ENCODE results near the gene PAPPA2. TPM values are rescaled to one million over a fixed set of nuclear protein-coding genes. Genes with fewer than 3 reads are reported as not detected.

The PAPPA2 gene
- total and polyA plus RNA-seq, 10 of the 15 experiments (the other 5 are each of a cell fraction or from before 2014, with no cell fraction given): under 0.01 to 0.06 (median 0.03) TPM; not detected in 7

- FAIRE-seq: no peak
- Histone ChIP-seq H3K27ac (ENCODE audit: control insufficient read depth, insufficient read depth) (no peak overlapping the region), H3K9me3 (replicated peaks; ENCODE audit: control insufficient read depth, insufficient read depth, low read length) (no peaks in the 10 kb centered on the region), H3K36me3 (ENCODE audit: control insufficient read depth in 2 of 2, insufficient read depth in 2 of 2, low read length in 1 of 2) (no peaks in the 10 kb centered on the region), H3K4me1 (ENCODE audit: control insufficient read depth, insufficient read depth, low read length) (no peaks in the 10 kb centered on the region), H3K27me3 (replicated peaks in 1 of 2; ENCODE audit: control insufficient read depth in 2 of 2, insufficient read depth in 2 of 2, low read length in 1 of 2) (peaks cover 0 to 4% of the 10 kb centered on the region in 2 experiments; a peak in 2 of 4 replicates), H3K4me3 (no peak overlapping the region), H4K20me1 (ENCODE audit: control insufficient read depth, insufficient read depth) (no peaks in the 10 kb centered on the region), H3K9ac (ENCODE audit: control insufficient read depth, insufficient read depth, low read length) (no peak overlapping the region), H3K79me2 (ENCODE audit: control insufficient read depth, insufficient read depth, low read length) (no peaks in the 10 kb centered on the region), H3K4me2 (ENCODE audit: control insufficient read depth, insufficient read depth) (no peak overlapping the region), H2AFZ (ENCODE audit: control insufficient read depth, low read depth, low read length) (no peak overlapping the region)
- intact Hi-C loops (cut with micrococcal nuclease; ENCODE audit: unreplicated experiment) (no loop called here), in situ Hi-C loops (cut with MboI) (no loop called here)
- ChIA-PET POLR2A (no interaction called here), SMC1A (ENCODE audit: uncharacterized antibody, unreplicated experiment) (interaction anchor here (0.9 kb wide), 1 partner anchor 19 kb away, joined by 3 read pairs; no protein-coding TSS in a partner anchor), RAD21 (ENCODE audit: unreplicated experiment) (no interaction called here), CTCF (interaction anchor here (0.5 kb wide), 1 partner anchor 1390 kb away, joined by 4 read pairs; no protein-coding TSS in a partner anchor)
- no TSS peak for BruUV-seq (replicated peaks)
- ATAC-seq: no peak
- WGBS (ENCODE audit: insufficient coverage, insufficient replicate concordance, low lambda C conversion rate, missing lambda C conversion rate): 7% methylated on average over 2 of the region's 2 CpGs
- TF ChIP-seq POU2F2 (IDR thresholded peaks at IDR 0.05; ENCODE audit: borderline replicate concordance, low read depth, low read length): no peak
- no peak for TF ChIP-seq PAX5 (IDR thresholded peaks at IDR 0.05; ENCODE audit: borderline replicate concordance, low read depth, low read length)
- TF ChIP-seq IRF4 (IDR thresholded peaks at IDR 0.05; ENCODE audit: low read depth, low read length): no peak
- no peak for TF ChIP-seq BACH1 (IDR thresholded peaks at IDR 0.05; ENCODE audit: borderline replicate concordance)
- no peak for DNase-seq (ENCODE audit: low read depth, low spot score)
Observed at GRCh38 chr1:176765608-176766007, 302.6 kb downstream of the PAPPA2 start.

- Histone ChIP-seq H2AFZ (ENCODE audit: control insufficient read depth, low read depth, low read length) (no peak overlapping the region), H3K9ac (ENCODE audit: control insufficient read depth, insufficient read depth, low read length) (no peak overlapping the region), H3K9me3 (replicated peaks; ENCODE audit: control insufficient read depth, insufficient read depth, low read length) (no peaks in the 10 kb centered on the region), H3K4me3 (no peak overlapping the region), H3K36me3 (ENCODE audit: control insufficient read depth in 2 of 2, insufficient read depth in 2 of 2, low read length in 1 of 2) (no peaks in the 10 kb centered on the region), H3K27me3 (replicated peaks in 1 of 2; ENCODE audit: control insufficient read depth in 2 of 2, insufficient read depth in 2 of 2, low read length in 1 of 2) (peaks cover 0 to 4% of the 10 kb centered on the region in 2 experiments; a peak in 2 of 4 replicates), H3K4me2 (ENCODE audit: control insufficient read depth, insufficient read depth) (no peak overlapping the region), H3K79me2 (ENCODE audit: control insufficient read depth, insufficient read depth, low read length) (no peaks in the 10 kb centered on the region), H3K4me1 (ENCODE audit: control insufficient read depth, insufficient read depth, low read length) (no peaks in the 10 kb centered on the region), H3K27ac (ENCODE audit: control insufficient read depth, insufficient read depth) (no peak overlapping the region), H4K20me1 (ENCODE audit: control insufficient read depth, insufficient read depth) (no peaks in the 10 kb centered on the region)
- SMC1A ChIA-PET (ENCODE audit: uncharacterized antibody, unreplicated experiment): no interaction called here
- FAIRE-seq: no peak
- in situ Hi-C loops (cut with MboI) (no loop called here), intact Hi-C loops (cut with micrococcal nuclease; ENCODE audit: unreplicated experiment) (no loop called here)
- no peak for DNase-seq (ENCODE audit: low read depth, low spot score)
- CTCF ChIA-PET: no interaction called here
- no TSS peak for BruUV-seq (replicated peaks)
- POLR2A ChIA-PET: no interaction called here
- RAD21 ChIA-PET (ENCODE audit: unreplicated experiment): no interaction called here
- WGBS (ENCODE audit: insufficient coverage, insufficient replicate concordance, low lambda C conversion rate, missing lambda C conversion rate): 20% methylated on average over 1 of the region's 1 CpG
- no peak for ATAC-seq
- TF ChIP-seq KAT2A (conservative IDR thresholded peaks at IDR 0.05; ENCODE audit: control insufficient read depth, low read depth, low read length) (no peak), EZH2 (IDR thresholded peaks at IDR 0.05; ENCODE audit: borderline replicate concordance, control insufficient read depth, low read depth, low read length) (no peak), YBX1 (IDR thresholded peaks at IDR 0.05) (no peak), BCL3 (IDR thresholded peaks at IDR 0.05; ENCODE audit: borderline replicate concordance, insufficient read depth, low read depth, low read length, poor library complexity, severe bottlenecking) (no peak), SMAD5 (IDR thresholded peaks at IDR 0.05; ENCODE audit: low read depth) (no peak), CUX1 (IDR thresholded peaks at IDR 0.05; ENCODE audit: insufficient replicate concordance, low read depth, low read length) (no peak)
Observed at GRCh38 chr1:176766779-176767178, 303.8 kb downstream of the PAPPA2 start.
